ENCODE results near the gene FRMD5.

DNA sequence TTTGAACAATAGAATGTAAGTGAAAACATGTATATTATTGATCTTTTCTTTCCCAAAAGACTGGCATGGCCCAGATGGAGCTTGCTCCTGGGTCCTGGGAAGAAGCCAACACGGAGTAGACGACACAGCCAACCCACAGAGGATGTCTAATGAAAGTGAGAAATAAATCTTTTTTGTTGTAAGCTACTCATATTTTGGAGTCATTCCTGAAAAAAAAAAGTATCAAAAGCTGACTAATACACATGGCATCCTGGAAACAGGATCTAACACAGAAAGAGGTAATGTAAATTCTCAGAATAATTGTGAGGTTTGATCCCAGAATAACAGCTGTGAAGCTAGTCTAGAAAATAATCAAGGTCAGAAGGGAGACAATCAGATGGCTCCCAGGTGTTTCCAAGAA, 12.6 kb upstream of the FRMD5 start:
- TF ChIP-seq CTCF (IDR thresholded peaks at IDR 0.05) (no peak), POLR2A (IDR thresholded peaks at IDR 0.05) (no peak)
